Choroid plexus epithelial cell (primary cell): ENCODE results near the gene OR8K1.

Experiments
- DNase-seq: peaks from one replicate; pipeline ENCODE4 v3.0.0-alpha.2; 2010; ENCODE audit warnings: low read depth
- H3K4me3 ChIP-seq: 2 replicates; pipeline ENCODE4 v1.5.1; 2011; ENCODE audit warnings: low read depth, mild to moderate bottlenecking, control low read depth, low read length, moderate library complexity
- CTCF ChIP-seq: conservative IDR thresholded peaks from 2 replicates; pipeline ENCODE4 v1.5.1; 2011; ENCODE audit warnings: low read depth, mild to moderate bottlenecking, control low read depth, inconsistent platforms, low read length, moderate library complexity

OR8K1 gene

GRCh38 chr11:56353991-56354390 is 8.2 kb downstream of the OR8K1 start, which contains the start of gene OR8J1:
Gene OR8J1, plus strand, starts transcription at chr11:56354291. Its CDS starts 5,956 bp downstream, at chr11:56360247.
- no peak for DNase-seq
- H3K4me3 ChIP-seq = no peak within 1 kb of the TSS
- TF ChIP-seq CTCF = no peak

DNA sequence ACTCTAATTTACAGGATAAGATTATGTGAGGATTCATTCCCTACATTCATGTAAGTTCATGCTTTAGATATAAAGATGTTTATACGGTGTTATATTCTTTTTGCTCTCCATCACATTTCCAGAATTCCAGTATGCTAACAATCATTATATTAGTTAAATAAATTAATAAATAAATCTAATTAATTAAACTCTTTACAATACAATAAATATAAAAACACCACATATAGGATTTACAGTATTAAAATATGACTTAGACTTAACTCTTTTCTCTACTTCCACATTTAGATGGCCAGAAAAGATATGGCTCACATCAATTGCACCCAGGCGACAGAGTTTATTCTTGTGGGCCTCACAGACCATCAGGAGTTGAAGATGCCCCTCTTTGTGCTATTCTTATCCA is 29.5 kb downstream of the OR8K1 start, which contains the start of gene OR8U1:
Gene OR8U1, plus strand, starts transcription at position 301 of the 400 bp plus-strand sequence. Its CDS starts 0 bp downstream, at position 301.
- no peak for TF ChIP-seq CTCF
- no peak within 1 kb of the TSS for H3K4me3 ChIP-seq
- DNase-seq = no peak

- H3K4me3 ChIP-seq = no peak overlapping the region
- TF ChIP-seq CTCF = no peak
- DNase-seq = no peak
These were observed 34.3 kb downstream of the OR8K1 start for GRCh38 chr11:56380120-56380519.

DNA sequence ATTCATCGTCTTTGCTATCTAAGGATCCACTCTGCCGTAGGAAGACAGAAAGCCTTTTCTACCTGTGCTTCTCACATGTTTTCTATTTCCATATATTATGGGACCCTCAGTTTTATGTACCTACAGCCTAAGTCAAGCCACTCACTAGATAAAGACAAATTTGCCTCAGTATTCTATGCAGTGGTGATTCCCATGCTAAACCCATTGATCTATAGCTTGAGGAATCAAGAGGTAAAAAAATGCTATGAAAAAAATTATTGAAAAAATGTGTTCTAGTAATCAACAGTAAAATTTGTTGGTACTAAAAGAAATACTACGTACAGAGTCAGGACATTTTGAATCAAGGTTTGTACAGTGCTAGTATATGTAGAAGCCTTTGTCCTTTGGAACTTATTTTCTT is 48.5 kb downstream of the OR8K1 start:
- TF ChIP-seq CTCF = no peak
- DNase-seq = no peak
- no peak overlapping the region for H3K4me3 ChIP-seq

DNA sequence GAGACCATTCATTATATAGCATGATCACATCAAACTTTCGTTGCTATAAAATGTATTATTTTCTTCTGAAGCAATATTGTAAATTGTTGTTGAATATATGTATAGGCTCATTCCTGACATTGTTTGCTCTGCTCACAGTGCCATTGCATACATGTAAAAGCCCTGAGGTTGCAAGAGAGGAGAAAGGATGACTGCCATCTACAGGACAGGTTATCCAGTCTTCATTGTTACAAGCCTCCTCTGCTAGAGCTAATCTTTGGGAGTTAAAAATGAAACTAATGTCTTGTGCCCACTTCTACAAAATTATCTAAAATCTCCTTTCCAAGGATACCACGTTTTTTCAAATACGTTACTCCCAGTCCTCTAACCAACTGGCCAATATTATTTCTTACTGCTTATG is 50.2 kb downstream of the OR8K1 start:
- no peak for TF ChIP-seq CTCF
- H3K4me3 ChIP-seq = no peak overlapping the region
- no peak for DNase-seq
